OCI-LY7 (cell line): ENCODE results near the gene TAF7L. TPM values are rescaled to one million over a fixed set of nuclear protein-coding genes. Genes with fewer than 3 reads are reported as not detected.
A peak's percentile ranks its signal among the peaks of the same experiment; 100 is the strongest.
"Not testable (repeated sequence)": the region's sequence is repeated elsewhere in the genome, so short reads cannot be mapped to it uniquely, and the experiment has no call there.

Experiments used
- Bru-seq: library from RNA; stranded (reverse); fragments of 400-500 nt; gene quantifications from one replicate; lab custom pipeline; 2021; lab: Mats Ljungman, UMichigan
- BruChase-seq, 2 experiments: library from RNA; stranded (reverse); fragments of 400-500 nt; gene quantifications; one replicate each; lab custom pipeline; 2021; lab: Mats Ljungman, UMichigan
- BruUV-seq: library from RNA; stranded (reverse); fragments of 400-500 nt; replicated peaks from 2 replicates; lab custom pipeline; 2021; lab: Mats Ljungman, UMichigan
- CTCF ChIA-PET: fragments of 300-600 bp; sonication (Branson Sonifier 250); formaldehyde crosslinking; loops from one replicate; lab custom pipeline; 2022; ENCODE audit warnings: antibody characterized with exemption; ENCODE audit not compliant: unreplicated experiment; lab: Charles Lee
- POLR2A ChIA-PET: fragments of 300-600 bp; sonication (Branson Sonifier 250); formaldehyde crosslinking; loops from one replicate; lab custom pipeline; 2022; ENCODE audit warnings: antibody characterized with exemption; lab: Charles Lee
- DNase-seq: peaks from one replicate; pipeline ENCODE4 v3.0.0-alpha.2; 2015; ENCODE audit warnings: low spot score
- H2AFZ ChIP-seq: fragments of 200-600 bp; sonication (generic), shearing (Covaris generic); 2 replicates; pipeline ENCODE4 v1.6.1; 2014; ENCODE audit warnings: mild to moderate bottlenecking, antibody characterized with exemption, low read length, moderate library complexity
- H3K27ac ChIP-seq: fragments of 200-600 bp; sonication (generic); 2 replicates; pipeline ENCODE4 v1.5.1; 2014; ENCODE audit warnings: mixed run types, low read depth, mild to moderate bottlenecking, moderate library complexity, low read length, inconsistent platforms; ENCODE audit not compliant: poor library complexity, severe bottlenecking
- H3K36me3 ChIP-seq: fragments of 200-600 bp; sonication (generic); 2 replicates; pipeline ENCODE4 v1.6.1; 2014; ENCODE audit warnings: mild to moderate bottlenecking, antibody characterized with exemption, low read length, moderate library complexity, mixed read lengths; ENCODE audit not compliant: insufficient read depth
- H3K4me1 ChIP-seq: fragments of 200-600 bp; sonication (generic); 2 replicates; pipeline ENCODE4 v1.5.1; 2014; ENCODE audit warnings: mild to moderate bottlenecking, low read length; ENCODE audit not compliant: insufficient read depth, poor library complexity, severe bottlenecking
- H3K4me2 ChIP-seq: fragments of 200-600 bp; sonication (generic); 2 replicates; pipeline ENCODE4 v1.6.1; 2014; ENCODE audit warnings: mild to moderate bottlenecking, low read length
- H3K4me3 ChIP-seq: fragments of 200-600 bp; sonication (generic); 2 replicates; pipeline ENCODE4 v1.5.1; 2014; ENCODE audit warnings: mild to moderate bottlenecking, low read depth, low read length; ENCODE audit not compliant: poor library complexity, severe bottlenecking
- H3K79me2 ChIP-seq: fragments of 200-600 bp; sonication (generic); 2 replicates; pipeline ENCODE4 v1.6.1; 2016; ENCODE audit warnings: low read depth, mild to moderate bottlenecking, low read length, moderate library complexity, mixed read lengths; ENCODE audit not compliant: insufficient read depth
- H3K9me2 ChIP-seq: fragments of 200-600 bp; sonication (generic); 2 replicates; pipeline ENCODE4 v1.6.1; 2016; ENCODE audit warnings: mild to moderate bottlenecking, low read length, mixed read lengths; ENCODE audit not compliant: insufficient read depth
- H3K9me3 ChIP-seq: fragments of 200-600 bp; sonication (generic); 2 replicates; pipeline ENCODE4 v1.6.1; 2014; ENCODE audit warnings: mild to moderate bottlenecking, mixed run types, low read length, mixed read lengths
- H4K20me1 ChIP-seq: fragments of 200-600 bp; sonication (generic); 2 replicates; pipeline ENCODE4 v1.6.1; 2014; ENCODE audit warnings: mild to moderate bottlenecking, antibody characterized with exemption, low read length, moderate library complexity, mixed read lengths; ENCODE audit not compliant: insufficient read depth
- CTCF ChIP-seq: fragments of 200-600 bp; sonication (generic); conservative IDR thresholded peaks from 2 replicates; pipeline ENCODE4 v1.5.1; 2014; ENCODE audit warnings: mild to moderate bottlenecking, antibody characterized with exemption, low read length, moderate library complexity, mixed read lengths
- EZH2phosphoT487 ChIP-seq: fragments of 200-600 bp; sonication (generic); IDR thresholded peaks from 2 replicates; pipeline ENCODE4 v1.6.1; 2018; ENCODE audit warnings: low read depth, borderline replicate concordance, mild to moderate bottlenecking, mixed run types, antibody characterized with exemption, low read length, moderate library complexity, mixed read lengths
- intact Hi-C: fragments of 100-400 bp; cut with micrococcal nuclease; formaldehyde crosslinking; loops from one replicate; pipeline ENCODE4 v1.10.0; 2022; ENCODE audit not compliant: unreplicated experiment
- long read RNA-seq: library from polyadenylated mRNA; stranded (forward); transcript quantifications from one replicate; pipeline ENCODE4 v2.0.0, GENCODE V29; 2022
- total RNA-seq, 2 experiments: library from RNA; depleted of rRNA in 1 of 2; stranded (reverse); fragments of >200 nt in 1 of 2; shearing (Covaris generic) in 1 of 2; gene quantifications; 2 replicates each; pipeline ENCODE4 v1.2.3, GENCODE V29; 2014 to 2022

Gene TAF7L
- total RNA-seq (2014; rRNA removed; shearing (Covaris generic)) (not detected in 2 replicates), total RNA-seq (2022) (not detected in 2 replicates), Bru-seq, nascent RNA (percentile 18 among the genes with signal in this experiment), BruChase-seq, experiment 1, labeled RNA remaining after a 6-hour chase (percentile 18 among the genes with signal in this experiment), BruChase-seq, experiment 2, labeled RNA remaining after a 2-hour chase (percentile 22 among the genes with signal in this experiment)
- long read RNA-seq: 0 reads

- no TSS peak for BruUV-seq
Measured at GRCh38 chrX:101290957-101291603, at the start of gene TAF7L. Gene TAF7L (minus strand): TSS chrX:101291334. CDS start chrX:101287543, 3,791 bp downstream.

GRCh38 chrX:101337776-101338271, 46.7 kb upstream of the TAF7L start:
- H2AFZ ChIP-seq: no peak overlapping the region
- ChIA-PET POLR2A (no interaction called here), CTCF (no interaction called here)

More at GRCh38 chrX:101290957-101291603, at the start of gene TAF7L:
- no peaks in the 10 kb centered on the region for H3K4me1 ChIP-seq
- no peak for DNase-seq
- intact Hi-C loops: no loop called here
- no peaks in the 10 kb centered on the region for H3K9me2 ChIP-seq
- H3K4me2 ChIP-seq: no peak within 1 kb of the TSS
- CTCF ChIA-PET: no interaction called here
- H3K36me3 ChIP-seq: no peaks in the 10 kb centered on the region
- H2AFZ ChIP-seq: no peak within 1 kb of the TSS
- TF ChIP-seq EZH2phosphoT487 (no peak), CTCF (no peak)
- H4K20me1 ChIP-seq: no peaks in the 10 kb centered on the region
- no peak within 1 kb of the TSS for H3K4me3 ChIP-seq
- POLR2A ChIA-PET: no interaction called here
- H3K79me2 ChIP-seq: no peaks in the 10 kb centered on the region
- H3K9me3 ChIP-seq: no peaks in the 10 kb centered on the region
- no peak within 1 kb of the TSS for H3K27ac ChIP-seq

GRCh38 chrX:101334310-101334709, 43.2 kb upstream of the TAF7L start:
- H2AFZ ChIP-seq, H3K79me2 ChIP-seq, POLR2A ChIA-PET, H3K4me2 ChIP-seq, H3K4me3 ChIP-seq, CTCF ChIA-PET, BruUV-seq, H3K9me2 ChIP-seq, H3K4me1 ChIP-seq, H4K20me1 ChIP-seq, intact Hi-C loops, H3K9me3 ChIP-seq, H3K36me3 ChIP-seq, H3K27ac ChIP-seq, DNase-seq: not testable (repeated sequence)

More at GRCh38 chrX:101337776-101338271, 46.7 kb upstream of the TAF7L start:
- DNase-seq: no peak
- no peaks in the 10 kb centered on the region for H3K4me1 ChIP-seq
- no TSS peak for BruUV-seq
- no peak for TF ChIP-seq CTCF
- TF ChIP-seq EZH2phosphoT487: no peak
- no peak overlapping the region for H3K4me3 ChIP-seq
- H3K9me3 ChIP-seq: no peaks in the 10 kb centered on the region
- H3K79me2 ChIP-seq: peaks cover 7% of the 10 kb centered on the region; the same call in 1 of the 2 replicates
- no peak overlapping the region for H3K27ac ChIP-seq
- H4K20me1 ChIP-seq: no peaks in the 10 kb centered on the region
- no peaks in the 10 kb centered on the region for H3K9me2 ChIP-seq
- H3K4me2 ChIP-seq: no peak overlapping the region
- intact Hi-C loops: no loop called here
- peaks cover 14% of the 10 kb centered on the region; the same call in 1 of the 2 replicates for H3K36me3 ChIP-seq

- H3K9me3 ChIP-seq, H3K36me3 ChIP-seq, H3K9me2 ChIP-seq, intact Hi-C loops, H3K79me2 ChIP-seq, H4K20me1 ChIP-seq, BruUV-seq, CTCF ChIA-PET, H3K4me3 ChIP-seq: not testable (repeated sequence)
- peak; percentile 76 for DNase-seq
- H3K4me2 ChIP-seq: peak overlapping the region; percentile 70
- H3K27ac ChIP-seq: peak overlapping the region; percentile 71
- H2AFZ ChIP-seq: peak overlapping the region; percentile 46; the same call in 1 of the 2 replicates
- peaks cover 25% of the 10 kb centered on the region for H3K4me1 ChIP-seq
- POLR2A ChIA-PET: interaction anchor here (0.6 to 0.8 kb wide), 3 partner anchors 40 to 157 kb away, joined by 3 to 7 read pairs (median 4); no protein-coding TSS in a partner anchor
Measured at GRCh38 chrX:101326600-101326999, 35.5 kb upstream of the TAF7L start.
